Neural progenitor cell (in vitro differentiated cells): ENCODE measurements around the gene ACSM2B. TPM values are rescaled to one million over a fixed set of nuclear protein-coding genes. Genes with fewer than 3 reads are reported as not detected.
"Not testable (repeated sequence)": the region's sequence is repeated elsewhere in the genome, so short reads cannot be mapped to it uniquely, and the experiment has no call there.

Experiments
- DNase-seq: peaks from one replicate; pipeline ENCODE4 v3.0.0-alpha.2; 2016; ENCODE audit warnings: low spot score
- H2AFZ ChIP-seq: fragments of 200-600 bp; sonication (generic); replicated peaks from 2 replicates; pipeline ENCODE4 v1.6.1; 2016; ENCODE audit warnings: antibody characterized with exemption
- H3F3A ChIP-seq: fragments of 200-600 bp; sonication (generic); 2 replicates; pipeline ENCODE4 v1.6.1; 2016; ENCODE audit warnings: antibody characterized with exemption, low read depth
- H3K27ac ChIP-seq: fragments of 200-600 bp; sonication (generic); 2 replicates; pipeline ENCODE4 v1.5.1; 2016; ENCODE audit warnings: mild to moderate bottlenecking
- H3K27me3 ChIP-seq: fragments of 200-600 bp; sonication (generic); 2 replicates; pipeline ENCODE4 v1.6.1; 2016; ENCODE audit warnings: mild to moderate bottlenecking, moderate library complexity
- H3K36me3 ChIP-seq: fragments of 200-600 bp; sonication (generic); 2 replicates; pipeline ENCODE4 v1.5.1; 2016
- H3K4me1 ChIP-seq: fragments of 200-600 bp; sonication (generic); 2 replicates; pipeline ENCODE4 v1.6.1; 2016; ENCODE audit warnings: mixed run types
- H3K4me2 ChIP-seq: fragments of 200-600 bp; sonication (generic); 2 replicates; pipeline ENCODE4 v1.6.1; 2016
- H3K4me3 ChIP-seq: fragments of 200-600 bp; sonication (generic); 2 replicates; pipeline ENCODE4 v1.5.1; 2016
- H3K79me2 ChIP-seq: fragments of 200-600 bp; sonication (generic); 2 replicates; pipeline ENCODE4 v1.6.1; 2016; ENCODE audit warnings: low read depth
- H3K9ac ChIP-seq: fragments of 200-600 bp; sonication (generic); 2 replicates; pipeline ENCODE4 v1.6.1; 2016
- H3K9me3 ChIP-seq: fragments of 200-600 bp; sonication (generic); 2 replicates; pipeline ENCODE4 v1.5.1; 2016; ENCODE audit warnings: low read depth
- H4K20me1 ChIP-seq: fragments of 200-600 bp; sonication (generic); 2 replicates; pipeline ENCODE4 v1.6.1; 2016; ENCODE audit warnings: low read depth
- H3K27ac Mint-ChIP-seq: 3 replicates; pipeline ENCODE4 v1.8.0; 2021; ENCODE audit warnings: mixed read lengths
- H3K27me3 Mint-ChIP-seq: 2 replicates; pipeline ENCODE4 v1.8.0; 2022; ENCODE audit warnings: low read depth, mild to moderate bottlenecking, inconsistent platforms, moderate library complexity, mixed read lengths; ENCODE audit not compliant: insufficient read depth
- H3K36me3 Mint-ChIP-seq: 3 replicates; pipeline ENCODE4 v1.8.0; 2021; ENCODE audit warnings: mixed read lengths
- H3K4me1 Mint-ChIP-seq: 3 replicates; pipeline ENCODE4 v1.8.0; 2021; ENCODE audit warnings: mixed read lengths
- H3K4me3 Mint-ChIP-seq: 3 replicates; pipeline ENCODE4 v1.8.0; 2021; ENCODE audit warnings: mild to moderate bottlenecking, moderate library complexity, mixed read lengths
- H3K9me3 Mint-ChIP-seq: 3 replicates; pipeline ENCODE4 v1.8.0; 2020; ENCODE audit warnings: mixed read lengths
- EZH2 ChIP-seq: fragments of 200-600 bp; sonication (generic); IDR thresholded peaks from 2 replicates; pipeline ENCODE4 v1.6.1; 2017; ENCODE audit warnings: antibody characterized with exemption, mild to moderate bottlenecking, moderate library complexity
- EZH2phosphoT487 ChIP-seq: fragments of 200-600 bp; sonication (generic); IDR thresholded peaks from 2 replicates; pipeline ENCODE4 v1.6.1; 2017; ENCODE audit warnings: antibody characterized with exemption
- total RNA-seq: library from RNA; depleted of rRNA; stranded (reverse); fragments of >200 nt; gene quantifications from 2 replicates; pipeline ENCODE4 v1.2.3, GENCODE V29; 2015; ENCODE audit warnings: low replicate concordance
- TF ChIP-seq, protein P1 (sequence below): fragments of 200-600 bp; sonication (generic); IDR thresholded peaks from 2 replicates; pipeline ENCODE4 v1.5.1; 2017; ENCODE audit warnings: antibody characterized with exemption, mild to moderate bottlenecking

The ACSM2B gene
- total RNA-seq, 1 donor from 2014 or later = not detected

DNA sequence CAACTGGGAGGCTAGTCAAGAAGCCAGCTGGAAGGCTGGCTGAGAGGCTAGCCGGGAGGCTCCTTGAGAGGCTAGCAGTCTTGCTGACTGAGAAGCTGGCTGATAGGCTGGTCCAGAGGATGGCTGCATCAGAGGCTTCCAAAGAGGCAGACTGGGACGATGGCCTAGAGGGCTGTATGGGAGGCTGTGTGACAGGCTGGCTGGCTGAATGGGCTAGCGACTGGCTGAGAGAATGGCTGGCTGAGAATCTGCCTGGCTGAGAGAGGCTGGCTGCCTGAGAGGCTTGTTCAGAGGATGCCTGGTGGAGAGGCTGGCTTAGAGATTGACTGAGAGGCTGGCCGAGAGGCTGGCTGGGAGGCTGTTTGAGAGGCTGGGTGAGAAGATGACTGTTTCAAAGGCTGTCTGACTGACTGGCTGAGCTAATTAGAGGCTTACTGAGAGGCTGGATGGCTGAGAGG lies 34.8 kb upstream of the ACSM2B start:
- Mint-ChIP-seq H3K4me1 (peaks cover 24% of the 10 kb centered on the region), H3K27ac (no peak overlapping the region), H3K36me3 (no peaks in the 10 kb centered on the region), H3K9me3 (no peaks in the 10 kb centered on the region), H3K4me3 (no peak overlapping the region), H3K27me3 (peaks cover 10% of the 10 kb centered on the region)
- Histone ChIP-seq H3F3A (no peaks in the 10 kb centered on the region), H3K4me1 (no peaks in the 10 kb centered on the region), H3K79me2 (no peaks in the 10 kb centered on the region), H3K27me3 (no peaks in the 10 kb centered on the region), H3K9me3 (no peaks in the 10 kb centered on the region), H3K9ac (no peak overlapping the region), H2AFZ (peak overlapping the region; percentile 18), H3K4me3 (no peak overlapping the region), H4K20me1 (no peaks in the 10 kb centered on the region), H3K4me2 (no peak overlapping the region), H3K36me3 (no peaks in the 10 kb centered on the region), H3K27ac (no peak overlapping the region)
- TF ChIP-seq EZH2phosphoT487 (no peak), EZH2 (no peak)
- TF ChIP-seq, protein P1, sequence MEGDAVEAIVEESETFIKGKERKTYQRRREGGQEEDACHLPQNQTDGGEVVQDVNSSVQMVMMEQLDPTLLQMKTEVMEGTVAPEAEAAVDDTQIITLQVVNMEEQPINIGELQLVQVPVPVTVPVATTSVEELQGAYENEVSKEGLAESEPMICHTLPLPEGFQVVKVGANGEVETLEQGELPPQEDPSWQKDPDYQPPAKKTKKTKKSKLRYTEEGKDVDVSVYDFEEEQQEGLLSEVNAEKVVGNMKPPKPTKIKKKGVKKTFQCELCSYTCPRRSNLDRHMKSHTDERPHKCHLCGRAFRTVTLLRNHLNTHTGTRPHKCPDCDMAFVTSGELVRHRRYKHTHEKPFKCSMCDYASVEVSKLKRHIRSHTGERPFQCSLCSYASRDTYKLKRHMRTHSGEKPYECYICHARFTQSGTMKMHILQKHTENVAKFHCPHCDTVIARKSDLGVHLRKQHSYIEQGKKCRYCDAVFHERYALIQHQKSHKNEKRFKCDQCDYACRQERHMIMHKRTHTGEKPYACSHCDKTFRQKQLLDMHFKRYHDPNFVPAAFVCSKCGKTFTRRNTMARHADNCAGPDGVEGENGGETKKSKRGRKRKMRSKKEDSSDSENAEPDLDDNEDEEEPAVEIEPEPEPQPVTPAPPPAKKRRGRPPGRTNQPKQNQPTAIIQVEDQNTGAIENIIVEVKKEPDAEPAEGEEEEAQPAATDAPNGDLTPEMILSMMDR = no peak
- no peak for DNase-seq

DNA sequence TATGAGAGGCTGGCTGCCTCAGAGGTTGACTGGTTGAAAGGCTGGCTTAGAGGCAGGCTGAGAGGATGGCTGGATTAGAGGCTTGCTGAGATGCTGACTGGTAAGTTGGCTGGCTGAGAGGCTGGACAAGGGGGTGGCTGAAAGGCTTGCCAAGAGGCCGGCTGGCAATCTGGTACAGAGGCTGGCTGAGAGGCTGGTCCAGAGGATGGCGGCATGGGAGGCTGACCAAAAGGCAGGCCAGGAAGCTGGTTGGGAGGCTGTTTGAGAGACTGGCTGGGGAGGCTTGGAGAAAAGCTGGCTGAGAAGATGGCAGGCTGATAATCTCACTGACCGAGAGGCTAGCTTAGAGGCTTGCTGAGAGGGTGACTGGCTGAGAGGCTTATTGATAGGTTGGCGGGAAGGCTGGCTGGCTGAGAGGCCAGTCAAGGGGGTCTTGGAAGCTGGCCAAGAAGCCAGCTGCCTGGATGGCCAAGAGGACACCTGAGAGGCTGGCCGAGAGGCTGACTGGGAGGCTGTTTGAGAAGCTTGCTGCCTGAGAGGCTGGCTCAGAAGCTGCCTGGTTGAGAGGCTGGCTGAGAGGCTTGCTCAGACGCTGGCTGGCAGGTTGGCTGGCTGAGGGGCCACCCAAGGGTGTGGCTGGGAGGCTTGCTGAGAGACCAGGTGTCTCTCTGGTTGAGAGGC lies 34.2 kb upstream of the ACSM2B start:
- Histone ChIP-seq H3K27me3 (no peaks in the 10 kb centered on the region), H3K79me2 (no peaks in the 10 kb centered on the region), H3K36me3 (no peaks in the 10 kb centered on the region), H3K9me3 (no peaks in the 10 kb centered on the region), H4K20me1 (no peaks in the 10 kb centered on the region), H2AFZ (peak overlapping the region; percentile 34), H3F3A (no peaks in the 10 kb centered on the region), H3K4me1 (no peaks in the 10 kb centered on the region), H3K9ac (no peak overlapping the region), H3K27ac (no peak overlapping the region), H3K4me2 (no peak overlapping the region), H3K4me3 (no peak overlapping the region)
- peaks cover 1% of the 10 kb centered on the region for H3K9me3 Mint-ChIP-seq
- peaks cover 24% of the 10 kb centered on the region for H3K4me1 Mint-ChIP-seq
- no peak for DNase-seq
- peak overlapping the region; percentile 66 for H3K27ac Mint-ChIP-seq
- H3K4me3 Mint-ChIP-seq = peak overlapping the region; percentile 29
- H3K27me3 Mint-ChIP-seq = peaks cover 10% of the 10 kb centered on the region
- H3K36me3 Mint-ChIP-seq = no peaks in the 10 kb centered on the region
- TF ChIP-seq, protein P1 = no peak
- TF ChIP-seq EZH2phosphoT487 (no peak), EZH2 (no peak)

DNA sequence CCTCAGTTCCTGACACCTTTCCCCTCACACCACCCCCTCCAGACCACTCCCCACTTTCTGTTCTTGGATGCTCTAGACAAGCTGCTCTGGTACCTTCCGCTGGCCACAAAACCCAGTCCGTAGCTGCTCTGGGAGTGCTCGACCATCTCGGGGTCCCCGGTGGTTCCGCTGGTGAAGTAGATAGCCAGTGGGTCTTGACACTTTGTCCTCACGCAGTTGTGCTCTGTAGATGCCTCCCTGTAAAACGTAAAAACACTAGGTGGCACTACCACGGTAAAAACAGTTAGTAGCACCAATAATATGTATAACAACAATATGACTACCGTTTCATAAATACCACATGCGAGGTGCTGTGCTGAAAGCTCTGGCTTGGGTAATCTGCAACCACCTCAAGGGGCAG lies 26.0 kb upstream of the ACSM2B start:
- H3K36me3 ChIP-seq, H2AFZ ChIP-seq, H3F3A ChIP-seq, H3K27me3 Mint-ChIP-seq, H3K27me3 ChIP-seq, H3K36me3 Mint-ChIP-seq, DNase-seq, H3K4me2 ChIP-seq, H3K4me1 ChIP-seq, H3K27ac Mint-ChIP-seq, H3K9me3 ChIP-seq, H3K4me3 ChIP-seq, H3K9ac ChIP-seq, H3K79me2 ChIP-seq, H3K27ac ChIP-seq, H3K4me1 Mint-ChIP-seq, H3K4me3 Mint-ChIP-seq, H4K20me1 ChIP-seq, H3K9me3 Mint-ChIP-seq: not testable (repeated sequence)
- TF ChIP-seq, protein P1 = peak; percentile 33

GRCh38 chr16:20599475-20599874 lies 23.3 kb upstream of the ACSM2B start:
- H3K9me3 ChIP-seq, H3K36me3 Mint-ChIP-seq, H3K9ac ChIP-seq, H3K27ac ChIP-seq, H3K4me3 ChIP-seq, H3F3A ChIP-seq, H4K20me1 ChIP-seq, H3K36me3 ChIP-seq, H3K4me3 Mint-ChIP-seq, H3K27me3 Mint-ChIP-seq, H3K4me1 Mint-ChIP-seq, H3K27me3 ChIP-seq, H3K27ac Mint-ChIP-seq, H3K9me3 Mint-ChIP-seq, H3K79me2 ChIP-seq, H3K4me1 ChIP-seq, H2AFZ ChIP-seq, H3K4me2 ChIP-seq, DNase-seq: not testable (repeated sequence)
